Psoas muscle (tissue), 8 donors: Measurements from ENCODE around the gene CHST3. TPM values are rescaled to one million over a fixed set of nuclear protein-coding genes. Genes with fewer than 3 reads are reported as not detected.

Experiments
- ATAC-seq, 4 donors: fragments of 200-7000 bp; cut with Tn5 transposase; one replicate each; pipeline ENCODE4 v1.9.1; 2020; ENCODE audit warnings: moderate library complexity in 3 of 4, mild to moderate bottlenecking in 2 of 4
- DNase-seq, 2 donors: peaks; one replicate each; pipeline ENCODE4 v3.0.0-alpha.2; 2020
- H3K27ac ChIP-seq: fragments of 200-600 bp; one replicate; pipeline ENCODE4 v1.8.0; 2022
- H3K27me3 ChIP-seq, 3 donors: fragments of 200-600 bp in 1 of 3; one replicate each; pipeline versions ENCODE4 v1.6.1 to v1.8.0; 2013 to 2022; ENCODE audit warnings: low read length in 2 of 3, mild to moderate bottlenecking in 2 of 3, moderate library complexity in 1 of 3; ENCODE audit not compliant: insufficient read depth in 3 of 3
- H3K36me3 ChIP-seq, 2 donors: fragments of 200-600 bp in 1 of 2; one replicate each; pipeline versions ENCODE4 v1.6.1 to v1.8.0; 2013 to 2022; ENCODE audit warnings: low read depth in 1 of 2, mild to moderate bottlenecking in 1 of 2, moderate library complexity in 1 of 2; ENCODE audit not compliant: insufficient read depth in 1 of 2
- H3K4me1 ChIP-seq: fragments of 200-600 bp; one replicate; pipeline ENCODE4 v1.8.0; 2022
- H3K4me3 ChIP-seq: fragments of 200-600 bp; one replicate; pipeline ENCODE4 v1.8.0; 2022; ENCODE audit warnings: mild to moderate bottlenecking
- H3K9me3 ChIP-seq: fragments of 200-600 bp; one replicate; pipeline ENCODE4 v1.8.0; 2022
- WGBS, 3 donors: extraction: QIAGEN DNeasy Blood & Tissue Kit; methylation state at CpG; one replicate each; pipeline versions ENCODE4 v1.1.6 to v1.1.7; 2013; 5-methylcytosine and 5-hydroxymethylcytosine counted together
- intact Hi-C, 2 donors: fragments of 100-400 bp; cut with DNase I; formaldehyde crosslinking; loops; one replicate each; pipeline versions ENCODE4 v1.11.0 to v1.14.2; 2022
- polyA plus RNA-seq, 3 donors: library from polyadenylated mRNA; stranded (reverse); fragments of 200-250 nt; gene quantifications; one replicate each; pipeline ENCODE4 v1.2.3, GENCODE V29; 2013
- total RNA-seq, 4 donors: library from RNA; stranded (reverse); fragmentation: NEBNext Ultra II Directional in 2 of 4; extraction: Animal tissue kit (Norgen Biotek cat#: 25700) in 2 of 4; gene quantifications; one replicate each; pipeline versions ENCODE4 v1.2.1 to v1.2.4, GENCODE V29; 2021 to 2023
- TF ChIP-seq, protein P1 (sequence below): fragments of 200-600 bp; IDR thresholded peaks from one replicate; pipeline ENCODE4 v1.8.0; 2022; ENCODE audit warnings: antibody characterized with exemption
- donor health status: healthy with polysubstance abuse.
- donor health status: DM: no; HTN: no; CAD: no; lungs with moderate emphysema.
- donor health status: Bipolar disorder and iron deficiency.
- donor health status: healthy.
- donor health status: DM: yes; HTN: yes; CAD: no.
- donor health status: DM: no; HTN: no; CAD: no.
- donor health status: DM: no; HTN: no; CAD: no.
- donor health status: DM: yes; HTN: yes; CAD: no.

The CHST3 gene
- total and polyA plus RNA-seq, 7 donors: 3.3 to 44.0 (median 12.1) TPM

GRCh38 chr10:71981876-71982230 is 17.7 kb downstream of the CHST3 start:
- Histone ChIP-seq H3K27me3 (no peaks in the 10 kb centered on the region), H3K36me3 (no peaks in the 10 kb centered on the region), H3K27ac (peak overlapping the region; percentile 14), H3K4me3 (no peak overlapping the region), H3K9me3 (no peaks in the 10 kb centered on the region), H3K4me1 (peaks cover 82% of the 10 kb centered on the region)
- TF ChIP-seq, protein P1, sequence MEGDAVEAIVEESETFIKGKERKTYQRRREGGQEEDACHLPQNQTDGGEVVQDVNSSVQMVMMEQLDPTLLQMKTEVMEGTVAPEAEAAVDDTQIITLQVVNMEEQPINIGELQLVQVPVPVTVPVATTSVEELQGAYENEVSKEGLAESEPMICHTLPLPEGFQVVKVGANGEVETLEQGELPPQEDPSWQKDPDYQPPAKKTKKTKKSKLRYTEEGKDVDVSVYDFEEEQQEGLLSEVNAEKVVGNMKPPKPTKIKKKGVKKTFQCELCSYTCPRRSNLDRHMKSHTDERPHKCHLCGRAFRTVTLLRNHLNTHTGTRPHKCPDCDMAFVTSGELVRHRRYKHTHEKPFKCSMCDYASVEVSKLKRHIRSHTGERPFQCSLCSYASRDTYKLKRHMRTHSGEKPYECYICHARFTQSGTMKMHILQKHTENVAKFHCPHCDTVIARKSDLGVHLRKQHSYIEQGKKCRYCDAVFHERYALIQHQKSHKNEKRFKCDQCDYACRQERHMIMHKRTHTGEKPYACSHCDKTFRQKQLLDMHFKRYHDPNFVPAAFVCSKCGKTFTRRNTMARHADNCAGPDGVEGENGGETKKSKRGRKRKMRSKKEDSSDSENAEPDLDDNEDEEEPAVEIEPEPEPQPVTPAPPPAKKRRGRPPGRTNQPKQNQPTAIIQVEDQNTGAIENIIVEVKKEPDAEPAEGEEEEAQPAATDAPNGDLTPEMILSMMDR: no peak
- 41 to 81% (median 63%) methylated on average over 1 of the region's 1 CpG for WGBS, 3 donors
- DNase-seq: no peak
- no peak for ATAC-seq
- intact Hi-C loops: no loop called here

DNA sequence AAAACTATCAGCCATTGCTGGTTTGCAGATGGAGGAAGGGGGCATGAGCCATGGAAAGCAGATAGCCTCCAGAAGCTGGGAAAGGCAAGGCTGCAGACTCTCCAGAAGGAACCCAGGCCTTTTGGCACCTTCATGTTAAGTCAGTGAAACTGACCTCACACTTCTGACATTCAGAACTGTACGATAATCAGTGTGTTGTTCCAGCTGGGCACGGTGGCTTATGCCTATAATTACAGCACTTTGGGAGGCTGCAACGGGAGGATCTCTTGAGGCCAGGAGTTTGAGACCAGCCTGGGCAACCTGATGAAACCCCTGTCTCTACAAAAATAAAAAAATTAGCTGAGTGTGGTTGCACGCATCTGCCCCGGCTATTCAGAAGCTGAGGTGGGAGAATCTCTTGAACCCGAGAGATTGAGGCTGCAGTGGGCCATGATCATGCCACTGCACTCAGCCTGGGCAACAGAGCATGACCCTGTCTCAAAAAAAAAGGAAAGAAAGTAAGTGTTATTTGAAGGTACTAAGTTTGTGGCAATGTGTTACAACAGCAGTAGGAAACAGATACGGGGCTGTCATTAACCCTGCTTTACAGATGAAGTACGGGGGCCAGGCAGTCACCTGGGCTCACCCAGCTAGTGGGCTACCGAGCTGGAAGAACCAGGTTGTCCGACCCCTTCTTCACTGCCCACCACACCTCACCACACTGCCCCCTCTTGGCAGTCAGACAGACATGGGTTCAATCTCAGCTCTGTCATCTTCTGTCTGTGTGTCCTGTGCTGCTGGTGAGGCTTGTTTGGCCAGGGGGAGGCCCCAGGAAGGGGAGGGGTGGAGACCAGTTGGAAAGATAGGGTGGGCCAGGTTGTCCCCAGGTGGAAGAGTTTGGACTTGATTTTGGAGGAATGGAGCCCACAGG is 18.3 kb downstream of the CHST3 start:
- Histone ChIP-seq H3K27me3 (no peaks in the 10 kb centered on the region), H3K4me1 (peaks cover 78% of the 10 kb centered on the region), H3K4me3 (no peak overlapping the region), H3K27ac (peak overlapping the region; percentile 14), H3K36me3 (no peaks in the 10 kb centered on the region), H3K9me3 (no peaks in the 10 kb centered on the region)
- DNase-seq (no peak), ATAC-seq (no peak)
- WGBS, 3 donors: 70 to 82% (median 73%) methylated on average over 10 of the region's 10 CpGs
- TF ChIP-seq, protein P1: no peak
- intact Hi-C loops: no loop called here

DNA sequence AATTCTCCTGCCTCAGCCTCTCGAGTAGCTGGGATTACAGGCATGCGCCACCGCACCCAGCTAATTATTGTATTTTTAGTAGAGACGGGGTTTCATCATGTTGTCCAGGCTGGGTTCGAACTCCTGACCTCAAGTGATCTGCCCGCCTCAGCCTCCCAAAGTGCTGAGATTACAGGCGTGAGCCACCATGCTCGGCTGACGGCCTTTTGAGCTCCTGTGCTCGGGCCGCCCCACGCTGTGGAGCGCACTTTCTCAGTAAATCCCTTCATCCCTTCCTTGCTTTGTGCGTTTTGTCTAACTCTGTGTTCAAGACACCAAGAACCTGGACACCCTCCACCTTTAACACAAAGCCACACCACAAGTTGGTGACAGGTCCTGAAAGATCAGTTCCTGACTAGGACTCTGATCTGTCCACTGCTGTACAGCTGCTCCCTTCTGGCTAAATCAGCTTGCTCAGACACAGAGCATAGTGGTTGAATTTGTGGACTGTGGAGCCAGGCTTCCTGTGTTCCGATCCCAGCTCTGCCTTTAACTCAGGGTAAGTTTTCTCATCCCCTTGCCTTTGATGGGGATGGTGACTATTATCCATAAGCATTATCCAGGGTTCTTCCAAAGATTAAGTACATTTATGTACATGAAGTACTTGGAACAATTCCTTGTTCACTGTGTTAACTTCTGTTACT is 20.1 kb downstream of the CHST3 start:
- H3K27ac ChIP-seq: no peak overlapping the region

DNA sequence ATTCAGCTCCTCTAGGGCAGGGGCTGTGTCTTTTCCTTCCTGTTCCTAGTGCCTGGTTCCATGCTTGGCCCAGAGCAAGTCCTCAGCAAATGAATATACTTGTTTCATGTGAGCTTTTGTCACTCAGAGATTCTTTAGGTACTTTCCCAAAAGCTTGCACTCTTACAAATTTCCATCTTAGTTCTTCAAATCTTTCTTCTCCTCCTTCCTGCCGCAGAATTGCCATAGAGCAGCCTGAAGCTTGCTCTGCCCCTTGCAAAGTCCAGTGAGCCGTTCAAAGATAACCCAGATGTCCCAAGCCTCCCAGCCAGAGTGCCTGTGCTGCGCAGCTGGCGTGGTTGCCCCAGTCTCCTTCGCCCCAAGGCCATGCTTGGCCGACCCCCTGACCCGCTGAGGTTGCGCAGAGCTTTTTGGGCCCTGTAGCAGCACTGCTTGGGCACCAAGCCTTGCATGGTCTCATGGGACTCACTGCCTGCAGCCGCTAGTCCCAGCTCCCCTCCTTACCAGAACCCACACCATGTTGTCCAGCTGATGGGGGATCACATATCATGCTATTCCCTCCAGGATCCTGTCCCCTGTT is 20.7 kb downstream of the CHST3 start:
- Histone ChIP-seq H3K27ac (peak overlapping the region; percentile 36), H3K36me3 (no peaks in the 10 kb centered on the region), H3K27me3 (no peaks in the 10 kb centered on the region), H3K4me1 (peaks cover 63% of the 10 kb centered on the region), H3K9me3 (no peaks in the 10 kb centered on the region), H3K4me3 (no peak overlapping the region)
- peak in 2 of 4 donors; percentile 26 to 43 for ATAC-seq
- TF ChIP-seq, protein P1: no peak
- intact Hi-C loops: no loop called here
- DNase-seq: peak in 1 of 2 donors; percentile 63
- WGBS, 3 donors: 42 to 71% (median 43%) methylated on average over 9 of the region's 9 CpGs

More for the DNA sequence above, 20.1 kb downstream of the CHST3 start:
- Histone ChIP-seq H3K36me3 (no peaks in the 10 kb centered on the region), H3K27me3 (no peaks in the 10 kb centered on the region), H3K4me3 (no peak overlapping the region), H3K4me1 (peaks cover 69% of the 10 kb centered on the region), H3K9me3 (no peaks in the 10 kb centered on the region)
- WGBS, 3 donors: 88 to 93% (median 88%) methylated on average over 15 of the region's 15 CpGs
- TF ChIP-seq, protein P1: no peak
- DNase-seq (no peak), ATAC-seq (no peak)
- intact Hi-C loops: no loop called here
